ENCODE results near the gene GARIN1A.

DNA sequence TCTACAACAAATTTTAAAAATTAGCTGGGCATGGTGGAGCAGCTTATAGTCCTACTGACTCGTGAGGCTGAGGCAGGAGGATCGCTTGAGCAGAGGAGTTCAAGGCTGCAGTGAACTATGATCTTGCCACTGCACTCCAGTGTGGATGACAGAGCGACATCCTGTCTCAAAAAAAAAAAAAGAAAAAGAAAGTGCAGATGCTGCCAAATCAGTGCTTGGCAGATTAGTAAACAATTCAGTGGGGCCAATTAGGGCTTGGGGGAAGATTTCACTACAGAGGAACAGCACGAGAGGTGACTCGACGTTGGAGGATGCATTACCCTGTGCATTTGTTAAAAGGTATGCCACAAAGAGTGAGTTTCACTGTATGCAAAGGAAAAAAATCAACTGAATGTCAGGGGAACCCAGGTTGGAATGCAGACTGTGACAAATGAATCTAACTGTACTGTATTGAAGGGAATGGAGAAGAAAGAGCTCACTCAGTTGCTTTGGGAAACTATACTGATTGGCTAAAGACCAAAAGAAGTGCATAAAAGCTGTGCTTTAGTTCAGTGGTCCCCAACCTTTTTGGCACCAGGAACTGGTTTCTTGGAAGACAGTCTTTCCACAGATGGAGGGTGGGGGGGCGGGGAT, 31.6 kb downstream of the GARIN1A start:
- no peak for TF ChIP-seq BCL11A (IDR thresholded peaks at IDR 0.05; ENCODE audit: low read depth, low read length)
- TF ChIP-seq SREBF2 (IDR thresholded peaks at IDR 0.05; ENCODE audit: low read length) = no peak

Data from GM12878 (cell line).